Neutrophil (primary cell): ENCODE results near the gene PLVAP.

Experiments used
- H3K27ac ChIP-seq: fragments of 200-600 bp; sonication (generic); 2 replicates; pipeline ENCODE4 v1.5.1; 2016; ENCODE audit warnings: mild to moderate bottlenecking, moderate library complexity
- H3K27me3 ChIP-seq: fragments of 200-600 bp; sonication (generic); 2 replicates; pipeline ENCODE4 v1.6.0; 2016; ENCODE audit warnings: mild to moderate bottlenecking
- H3K36me3 ChIP-seq: fragments of 200-600 bp; sonication (generic); 2 replicates; pipeline ENCODE4 v1.5.1; 2017
- H3K4me1 ChIP-seq, 2 experiments: fragments of 200-600 bp in 1 of 2; sonication (generic) in 1 of 2; 1 replicate in 1 of 2; 2 replicates in 1 of 2; pipeline versions ENCODE4 v1.5.1 to v1.6.1; 2013 to 2016; ENCODE audit warnings: low read depth in 1 of 2, low read length in 1 of 2, mild to moderate bottlenecking in 1 of 2, moderate library complexity in 1 of 2; ENCODE audit not compliant: control insufficient read depth in 1 of 2, insufficient read depth in 1 of 2
- H3K4me3 ChIP-seq, 2 experiments: fragments of 200-600 bp in 1 of 2; sonication (generic) in 1 of 2; 1 replicate in 1 of 2; 2 replicates in 1 of 2; pipeline ENCODE4 v1.5.1; 2013 to 2016; ENCODE audit warnings: low read depth in 1 of 2, low read length in 1 of 2, mild to moderate bottlenecking in 1 of 2, moderate library complexity in 1 of 2
- H3K9me3 ChIP-seq: fragments of 200-600 bp; sonication (generic); 2 replicates; pipeline ENCODE4 v1.5.1; 2016
- TF ChIP-seq, protein P1 (sequence below): fragments of 200-600 bp; sonication (generic); IDR thresholded peaks from 2 replicates; pipeline ENCODE4 v1.5.1; 2016; ENCODE audit warnings: antibody characterized with exemption

The PLVAP gene

DNA sequence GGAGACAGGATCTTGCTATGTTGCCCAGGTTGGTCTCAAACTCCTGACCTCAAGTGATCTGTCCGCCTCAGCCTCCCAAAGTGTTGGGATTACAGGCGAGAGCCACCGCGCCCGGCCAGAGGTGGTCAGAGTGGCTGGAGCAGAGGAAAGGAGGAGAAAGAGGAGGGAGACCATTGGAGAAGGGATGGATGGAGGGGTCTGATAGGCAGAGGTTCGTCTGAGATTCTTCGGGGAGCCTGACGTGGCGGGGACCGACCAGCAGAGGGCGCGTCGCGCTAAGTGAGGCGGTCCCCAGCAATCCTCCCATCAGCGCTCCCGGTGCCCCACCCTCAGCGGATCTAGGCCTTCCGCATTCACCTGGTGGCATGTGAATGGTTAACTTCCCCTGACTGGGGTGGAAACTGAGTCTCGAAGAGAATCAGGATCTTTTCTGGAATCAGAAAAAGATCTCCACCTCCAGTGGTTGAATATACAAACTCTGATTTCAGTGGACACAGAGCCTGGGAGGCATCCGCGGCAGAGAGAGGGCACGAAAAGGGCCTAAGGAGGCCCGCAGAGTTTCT lies 31.0 kb downstream of the PLVAP start:
- peaks cover 48% of the 10 kb centered on the region for H3K27me3 ChIP-seq
- H3K4me1 ChIP-seq, result peaks cover 0 to 2% of the 10 kb centered on the region in 2 experiments
- H3K4me3 ChIP-seq, result no peak overlapping the region
- H3K9me3 ChIP-seq, result no peaks in the 10 kb centered on the region
- TF ChIP-seq, protein P1, sequence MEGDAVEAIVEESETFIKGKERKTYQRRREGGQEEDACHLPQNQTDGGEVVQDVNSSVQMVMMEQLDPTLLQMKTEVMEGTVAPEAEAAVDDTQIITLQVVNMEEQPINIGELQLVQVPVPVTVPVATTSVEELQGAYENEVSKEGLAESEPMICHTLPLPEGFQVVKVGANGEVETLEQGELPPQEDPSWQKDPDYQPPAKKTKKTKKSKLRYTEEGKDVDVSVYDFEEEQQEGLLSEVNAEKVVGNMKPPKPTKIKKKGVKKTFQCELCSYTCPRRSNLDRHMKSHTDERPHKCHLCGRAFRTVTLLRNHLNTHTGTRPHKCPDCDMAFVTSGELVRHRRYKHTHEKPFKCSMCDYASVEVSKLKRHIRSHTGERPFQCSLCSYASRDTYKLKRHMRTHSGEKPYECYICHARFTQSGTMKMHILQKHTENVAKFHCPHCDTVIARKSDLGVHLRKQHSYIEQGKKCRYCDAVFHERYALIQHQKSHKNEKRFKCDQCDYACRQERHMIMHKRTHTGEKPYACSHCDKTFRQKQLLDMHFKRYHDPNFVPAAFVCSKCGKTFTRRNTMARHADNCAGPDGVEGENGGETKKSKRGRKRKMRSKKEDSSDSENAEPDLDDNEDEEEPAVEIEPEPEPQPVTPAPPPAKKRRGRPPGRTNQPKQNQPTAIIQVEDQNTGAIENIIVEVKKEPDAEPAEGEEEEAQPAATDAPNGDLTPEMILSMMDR, result peak; percentile 92
- no peaks in the 10 kb centered on the region for H3K36me3 ChIP-seq
- H3K27ac ChIP-seq, result no peak overlapping the region

DNA sequence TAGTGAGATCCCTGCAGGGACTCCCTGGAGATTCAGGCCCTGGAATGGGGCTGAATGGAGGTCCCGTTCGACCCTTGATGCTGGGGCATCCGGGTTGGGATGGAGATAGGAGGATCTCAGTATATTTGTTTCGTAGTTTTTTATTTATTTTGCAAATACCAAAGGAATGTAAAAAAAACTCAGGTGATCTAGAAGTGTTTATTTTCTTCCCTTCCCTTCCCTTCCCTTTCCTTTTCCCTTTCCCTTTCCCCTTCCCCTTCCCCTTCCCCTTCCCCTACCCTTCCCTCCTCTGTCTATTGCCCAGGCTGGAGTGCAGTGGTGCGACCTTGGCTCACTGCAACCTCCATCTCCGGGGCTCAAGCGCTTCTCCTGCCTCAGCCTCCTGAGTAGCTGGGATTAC lies 35.3 kb downstream of the PLVAP start:
- no peak overlapping the region for H3K4me3 ChIP-seq
- H3K4me1 ChIP-seq, result peaks cover 15 to 17% of the 10 kb centered on the region in 2 experiments
- TF ChIP-seq, protein P1, result no peak
- no peak overlapping the region for H3K27ac ChIP-seq
- peaks cover 14% of the 10 kb centered on the region for H3K27me3 ChIP-seq
- no peaks in the 10 kb centered on the region for H3K36me3 ChIP-seq
- H3K9me3 ChIP-seq, result no peaks in the 10 kb centered on the region

DNA sequence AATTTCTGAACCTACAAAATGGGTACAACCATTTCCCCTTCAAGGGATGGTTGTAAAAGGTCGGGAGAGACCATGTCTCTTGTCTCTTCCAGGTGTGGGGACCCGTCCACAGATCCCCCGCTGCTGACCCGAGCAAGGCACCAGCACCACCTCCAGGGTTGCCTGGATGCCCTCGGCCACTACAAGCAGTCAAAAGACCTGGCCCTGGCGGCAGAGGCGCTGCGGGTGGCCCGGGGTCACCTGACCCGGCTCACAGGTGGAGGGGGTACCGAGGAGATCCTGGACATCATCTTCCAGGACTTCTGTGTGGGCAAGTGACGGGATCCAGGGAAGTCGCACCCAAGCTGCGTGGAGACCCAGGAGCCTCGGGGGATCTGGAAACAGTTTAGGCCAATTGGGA lies 35.8 kb downstream of the PLVAP start:
- Histone ChIP-seq H3K4me3 (no peak overlapping the region), H3K27ac (no peak overlapping the region), H3K4me1 (peaks cover 20 to 22% of the 10 kb centered on the region in 2 experiments), H3K27me3 (peaks cover 10% of the 10 kb centered on the region), H3K9me3 (no peaks in the 10 kb centered on the region), H3K36me3 (no peaks in the 10 kb centered on the region)
- TF ChIP-seq, protein P1, result no peak

DNA sequence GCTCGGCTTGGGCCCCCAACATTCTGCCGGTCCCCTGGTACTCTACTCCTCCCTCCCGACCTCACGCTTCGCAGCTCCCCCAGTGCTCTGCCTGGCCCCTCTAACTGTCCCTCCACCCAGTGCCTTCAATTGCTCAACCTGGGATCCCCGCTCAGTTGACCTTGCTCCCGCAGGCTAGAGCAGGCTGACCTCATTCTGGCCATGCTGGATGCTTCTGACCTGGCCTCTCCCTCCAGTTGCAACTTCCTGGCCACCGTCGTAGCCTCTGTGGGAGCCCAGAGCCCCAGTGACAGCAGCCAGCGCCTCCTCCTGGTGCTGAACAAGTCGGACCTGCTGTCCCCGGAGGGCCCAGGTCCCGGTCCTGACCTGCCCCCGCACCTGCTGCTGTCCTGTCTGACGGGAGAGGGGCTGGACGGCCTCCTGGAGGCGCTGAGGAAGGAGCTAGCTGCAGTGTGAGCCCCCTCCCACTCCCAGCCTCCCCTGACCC lies 36.2 kb downstream of the PLVAP start:
- H3K27me3 ChIP-seq, result peaks cover 9% of the 10 kb centered on the region
- H3K36me3 ChIP-seq, result no peaks in the 10 kb centered on the region
- H3K9me3 ChIP-seq, result no peaks in the 10 kb centered on the region
- no peak overlapping the region for H3K27ac ChIP-seq
- no peak overlapping the region for H3K4me3 ChIP-seq
- TF ChIP-seq, protein P1, result no peak
- peaks cover 20 to 24% of the 10 kb centered on the region in 2 experiments for H3K4me1 ChIP-seq

DNA sequence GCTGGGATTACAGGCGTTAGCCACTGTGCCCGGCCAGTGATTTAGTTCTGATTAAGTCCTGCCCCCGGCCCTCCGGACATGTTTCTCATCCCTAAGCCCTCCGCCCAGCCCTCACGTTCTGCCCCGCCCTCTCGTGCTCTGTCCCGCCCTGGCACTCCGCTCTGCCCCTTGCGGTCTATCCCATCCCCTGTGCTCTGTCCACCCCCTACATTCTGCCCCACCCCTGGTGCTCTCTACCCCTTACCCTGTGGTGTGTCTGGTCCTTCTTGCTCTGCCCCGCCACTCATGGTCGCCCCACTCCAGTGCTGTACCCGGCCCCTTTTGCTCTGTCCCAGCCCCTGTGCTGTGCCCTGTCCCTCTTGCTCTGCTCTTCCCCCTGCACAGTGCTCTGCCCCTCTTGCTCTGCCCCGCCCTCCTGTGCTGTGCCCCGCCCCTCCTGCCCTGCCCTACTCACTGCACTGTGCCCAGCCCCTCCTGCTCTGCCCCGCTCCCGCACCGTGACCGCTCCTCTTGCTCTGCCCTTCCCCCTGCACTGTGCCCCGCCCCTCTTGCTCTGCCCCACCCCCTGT lies 36.8 kb downstream of the PLVAP start:
- Histone ChIP-seq H3K27ac (no peak overlapping the region), H3K9me3 (no peaks in the 10 kb centered on the region), H3K27me3 (peaks cover 9% of the 10 kb centered on the region), H3K36me3 (no peaks in the 10 kb centered on the region), H3K4me1 (peaks cover 21 to 26% of the 10 kb centered on the region in 2 experiments), H3K4me3 (no peak overlapping the region)
- TF ChIP-seq, protein P1, result no peak
